WI38 (cell line): ENCODE measurements around the gene CBX2.

Source experiments
- H3K4me3 ChIP-seq: 2 replicates; pipeline ENCODE4 v1.5.1; 2011; ENCODE audit warnings: low read depth, mild to moderate bottlenecking, control low read depth, low read length
- CTCF ChIP-seq: IDR thresholded peaks from 2 replicates; pipeline ENCODE4 v1.5.1; 2012; ENCODE audit warnings: low read depth, mild to moderate bottlenecking, control low read depth, low read length

CBX2 gene

GRCh38 chr17:79836510-79836971, 58.6 kb downstream of the CBX2 start:
- TF ChIP-seq CTCF, result no peak
- peak overlapping the region; percentile 80 for H3K4me3 ChIP-seq

- no peak for TF ChIP-seq CTCF
- peak overlapping the region; percentile 80 for H3K4me3 ChIP-seq
Observed at GRCh38 chr17:79836972-79837887, 59.3 kb downstream of the CBX2 start.
